HEK293 (cell line): ENCODE results near the gene TOMM40L.
A peak's percentile ranks its signal among the peaks of the same experiment; 100 is the strongest.

Source experiments
- CTCF ChIA-PET: fragments of 350-600 bp; formaldehyde crosslinking; extraction: SDS; loops from one replicate; lab custom pipeline; 2021; ENCODE audit warnings: antibody characterized with exemption; lab: Yijun Ruan, JAX
- POLR2A ChIA-PET: fragments of 300-600 bp; formaldehyde crosslinking; extraction: SDS; loops from one replicate; lab custom pipeline; 2020; ENCODE audit warnings: antibody characterized with exemption, inconsistent platforms; lab: Yijun Ruan, JAX
- H3K27ac ChIP-seq: fragments of 200-500 bp; sonication (Bioruptor generic); 2 replicates; pipeline ENCODE4 v1.5.1; 2014; ENCODE audit warnings: low read depth, low read length, control low read depth, inconsistent platforms; ENCODE audit errors: extremely low read depth
- H3K36me3 ChIP-seq, 2 experiments: fragments of 200-500 bp in 1 of 2; sonication (Bioruptor generic) in 1 of 2; 1 replicate in 1 of 2; 2 replicates in 1 of 2; pipeline ENCODE4 v1.5.1; 2014 to 2017; ENCODE audit warnings: inconsistent platforms in 2 of 2, low read length in 2 of 2; ENCODE audit not compliant: control insufficient read depth in 2 of 2, insufficient read depth in 1 of 2
- H3K4me1 ChIP-seq: fragments of 200-500 bp; sonication (Bioruptor generic); 2 replicates; pipeline ENCODE4 v1.5.1; 2014; ENCODE audit warnings: mild to moderate bottlenecking, low read length, inconsistent platforms; ENCODE audit not compliant: control insufficient read depth, insufficient read depth
- H3K4me3 ChIP-seq: 2 replicates; pipeline ENCODE4 v1.5.1; 2011; ENCODE audit warnings: low read depth, mild to moderate bottlenecking, control low read depth, low read length, moderate library complexity
- H3K9me3 ChIP-seq: fragments of 200-500 bp; sonication (Bioruptor generic); 2 replicates; pipeline ENCODE4 v1.5.1; 2014; ENCODE audit warnings: low read depth, low read length, inconsistent platforms; ENCODE audit not compliant: control insufficient read depth, insufficient read depth
- EGR2 ChIP-seq: fragments of 450-650 bp; formaldehyde crosslinking; IDR thresholded peaks from 2 replicates; pipeline ENCODE4 v1.5.1; 2016; ENCODE audit warnings: low read depth, missing biosample characterization, missing genetic modification characterization
- GLIS1 ChIP-seq: fragments of 450-650 bp; formaldehyde crosslinking; IDR thresholded peaks from 2 replicates; pipeline ENCODE4 v1.5.1; 2016; ENCODE audit warnings: missing biosample characterization, missing genetic modification characterization
- GLIS2 ChIP-seq: fragments of 450-650 bp; formaldehyde crosslinking; IDR thresholded peaks from 2 replicates; pipeline ENCODE4 v1.5.1; 2016; ENCODE audit warnings: missing biosample characterization, missing genetic modification characterization
- KLF10 ChIP-seq: fragments of 450-650 bp; IDR thresholded peaks from 2 replicates; pipeline ENCODE4 v1.5.1; 2018; ENCODE audit warnings: missing biosample characterization, mild to moderate bottlenecking, missing genetic modification characterization
- ZFHX2 ChIP-seq: fragments of 450-650 bp; formaldehyde crosslinking; conservative IDR thresholded peaks from 2 replicates; pipeline ENCODE4 v1.5.1; 2016; ENCODE audit warnings: missing biosample characterization, missing genetic modification characterization
- ZIC2 ChIP-seq: fragments of 450-650 bp; formaldehyde crosslinking; IDR thresholded peaks from 2 replicates; pipeline ENCODE4 v1.5.1; 2016; ENCODE audit warnings: missing biosample characterization, missing genetic modification characterization
- ZNF121 ChIP-seq: fragments of 450-650 bp; formaldehyde crosslinking; IDR thresholded peaks from 2 replicates; pipeline ENCODE4 v1.5.1; 2016; ENCODE audit warnings: missing biosample characterization, missing genetic modification characterization
- ZNF341 ChIP-seq: fragments of 450-650 bp; formaldehyde crosslinking; IDR thresholded peaks from 2 replicates; pipeline ENCODE4; 2016; ENCODE audit warnings: low read depth, missing biosample characterization, missing genetic modification characterization
- ZNF433 ChIP-seq: fragments of 450-650 bp; formaldehyde crosslinking; IDR thresholded peaks from 2 replicates; pipeline ENCODE4 v1.5.1; 2016; ENCODE audit warnings: missing biosample characterization, missing genetic modification characterization, low read depth
- ZNF596 ChIP-seq: fragments of 450-650 bp; IDR thresholded peaks from 2 replicates; pipeline ENCODE4 v1.5.0; 2018; ENCODE audit warnings: missing biosample characterization, mild to moderate bottlenecking, missing genetic modification characterization, moderate library complexity
- ZNF658 ChIP-seq: fragments of 450-650 bp; formaldehyde crosslinking; IDR thresholded peaks from 2 replicates; pipeline ENCODE4; 2016; ENCODE audit warnings: missing biosample characterization, missing genetic modification characterization
- TF ChIP-seq, protein P1 (sequence below): fragments of 450-650 bp; formaldehyde crosslinking; IDR thresholded peaks from 2 replicates; pipeline ENCODE4 v1.5.1; 2016; ENCODE audit warnings: missing biosample characterization, missing genetic modification characterization
- TF ChIP-seq, protein P2 (sequence below): fragments of 450-650 bp; formaldehyde crosslinking; IDR thresholded peaks from 2 replicates; pipeline ENCODE4 v1.5.1; 2016; ENCODE audit warnings: missing biosample characterization, missing genetic modification characterization
- TF ChIP-seq, protein P3 (sequence below): fragments of 450-650 bp; formaldehyde crosslinking; IDR thresholded peaks from 2 replicates; pipeline ENCODE4 v1.5.1; 2016; ENCODE audit warnings: missing biosample characterization, missing genetic modification characterization, low read depth

The TOMM40L gene

DNA sequence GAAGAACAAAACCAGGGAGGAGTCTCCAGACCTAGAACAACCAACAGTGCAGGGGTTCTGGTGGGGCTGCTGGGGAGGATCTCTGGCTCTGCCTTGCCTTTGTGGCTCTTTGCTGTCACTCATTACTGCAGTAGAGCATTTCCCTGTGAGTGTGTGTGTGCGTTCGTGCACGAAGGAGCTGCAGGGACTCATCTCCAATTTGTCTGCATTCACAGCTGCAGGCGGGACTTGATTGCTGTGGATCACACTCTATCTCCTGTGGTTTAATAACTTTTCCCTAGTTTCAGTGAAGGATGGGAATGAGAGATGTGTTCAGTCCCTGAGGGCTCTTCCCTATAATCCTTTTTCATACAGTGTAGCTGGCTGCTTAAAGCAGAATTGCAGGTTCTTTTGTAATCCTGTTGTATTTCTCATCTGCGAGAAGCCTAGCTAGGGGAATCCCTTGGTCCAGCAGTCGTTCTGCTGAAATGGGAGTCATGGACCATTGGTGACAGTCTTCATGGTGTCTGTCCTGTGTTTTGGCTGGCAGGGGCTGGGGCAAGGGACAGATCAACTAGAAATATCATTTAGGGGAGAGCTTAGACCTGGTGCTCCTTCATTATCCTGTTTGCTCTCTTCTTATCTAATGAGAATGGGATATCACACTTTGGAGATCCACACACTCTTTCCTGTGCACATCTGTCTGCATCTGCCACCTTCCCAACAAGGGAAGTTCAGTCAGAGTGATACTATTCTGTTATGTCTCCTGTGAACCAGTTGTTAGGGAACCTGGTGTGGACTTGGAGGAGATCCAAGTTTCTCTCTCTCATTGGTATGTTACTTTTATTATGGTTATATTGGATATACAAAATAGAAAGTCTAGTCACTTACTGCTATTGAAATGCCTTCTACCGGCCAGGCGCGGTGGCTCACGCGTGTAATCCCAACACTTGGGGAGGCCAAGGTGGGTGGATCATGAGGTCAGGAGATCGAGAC is 35.7 kb downstream of the TOMM40L start:
- CTCF ChIA-PET, result interaction anchor here (0.6 to 2.5 kb wide), 5 partner anchors 30 to 478 kb away, joined by 3 to 11 read pairs (median 5); partner anchors contain the start of genes SDHC and TOMM40L
- TF ChIP-seq ZNF341 (tag by site-specific recombination) (peak; percentile 72), ZNF433 (tag by site-specific recombination) (no peak), GLIS1 (tag by site-specific recombination) (0 out of 2 replicates have a peak, but pooled peaks have one; percentile 18), ZNF596 (no peak)
- TF ChIP-seq, protein P1, sequence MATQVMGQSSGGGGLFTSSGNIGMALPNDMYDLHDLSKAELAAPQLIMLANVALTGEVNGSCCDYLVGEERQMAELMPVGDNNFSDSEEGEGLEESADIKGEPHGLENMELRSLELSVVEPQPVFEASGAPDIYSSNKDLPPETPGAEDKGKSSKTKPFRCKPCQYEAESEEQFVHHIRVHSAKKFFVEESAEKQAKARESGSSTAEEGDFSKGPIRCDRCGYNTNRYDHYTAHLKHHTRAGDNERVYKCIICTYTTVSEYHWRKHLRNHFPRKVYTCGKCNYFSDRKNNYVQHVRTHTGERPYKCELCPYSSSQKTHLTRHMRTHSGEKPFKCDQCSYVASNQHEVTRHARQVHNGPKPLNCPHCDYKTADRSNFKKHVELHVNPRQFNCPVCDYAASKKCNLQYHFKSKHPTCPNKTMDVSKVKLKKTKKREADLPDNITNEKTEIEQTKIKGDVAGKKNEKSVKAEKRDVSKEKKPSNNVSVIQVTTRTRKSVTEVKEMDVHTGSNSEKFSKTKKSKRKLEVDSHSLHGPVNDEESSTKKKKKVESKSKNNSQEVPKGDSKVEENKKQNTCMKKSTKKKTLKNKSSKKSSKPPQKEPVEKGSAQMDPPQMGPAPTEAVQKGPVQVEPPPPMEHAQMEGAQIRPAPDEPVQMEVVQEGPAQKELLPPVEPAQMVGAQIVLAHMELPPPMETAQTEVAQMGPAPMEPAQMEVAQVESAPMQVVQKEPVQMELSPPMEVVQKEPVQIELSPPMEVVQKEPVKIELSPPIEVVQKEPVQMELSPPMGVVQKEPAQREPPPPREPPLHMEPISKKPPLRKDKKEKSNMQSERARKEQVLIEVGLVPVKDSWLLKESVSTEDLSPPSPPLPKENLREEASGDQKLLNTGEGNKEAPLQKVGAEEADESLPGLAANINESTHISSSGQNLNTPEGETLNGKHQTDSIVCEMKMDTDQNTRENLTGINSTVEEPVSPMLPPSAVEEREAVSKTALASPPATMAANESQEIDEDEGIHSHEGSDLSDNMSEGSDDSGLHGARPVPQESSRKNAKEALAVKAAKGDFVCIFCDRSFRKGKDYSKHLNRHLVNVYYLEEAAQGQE, result peak; percentile 84
- TF ChIP-seq, protein P2, sequence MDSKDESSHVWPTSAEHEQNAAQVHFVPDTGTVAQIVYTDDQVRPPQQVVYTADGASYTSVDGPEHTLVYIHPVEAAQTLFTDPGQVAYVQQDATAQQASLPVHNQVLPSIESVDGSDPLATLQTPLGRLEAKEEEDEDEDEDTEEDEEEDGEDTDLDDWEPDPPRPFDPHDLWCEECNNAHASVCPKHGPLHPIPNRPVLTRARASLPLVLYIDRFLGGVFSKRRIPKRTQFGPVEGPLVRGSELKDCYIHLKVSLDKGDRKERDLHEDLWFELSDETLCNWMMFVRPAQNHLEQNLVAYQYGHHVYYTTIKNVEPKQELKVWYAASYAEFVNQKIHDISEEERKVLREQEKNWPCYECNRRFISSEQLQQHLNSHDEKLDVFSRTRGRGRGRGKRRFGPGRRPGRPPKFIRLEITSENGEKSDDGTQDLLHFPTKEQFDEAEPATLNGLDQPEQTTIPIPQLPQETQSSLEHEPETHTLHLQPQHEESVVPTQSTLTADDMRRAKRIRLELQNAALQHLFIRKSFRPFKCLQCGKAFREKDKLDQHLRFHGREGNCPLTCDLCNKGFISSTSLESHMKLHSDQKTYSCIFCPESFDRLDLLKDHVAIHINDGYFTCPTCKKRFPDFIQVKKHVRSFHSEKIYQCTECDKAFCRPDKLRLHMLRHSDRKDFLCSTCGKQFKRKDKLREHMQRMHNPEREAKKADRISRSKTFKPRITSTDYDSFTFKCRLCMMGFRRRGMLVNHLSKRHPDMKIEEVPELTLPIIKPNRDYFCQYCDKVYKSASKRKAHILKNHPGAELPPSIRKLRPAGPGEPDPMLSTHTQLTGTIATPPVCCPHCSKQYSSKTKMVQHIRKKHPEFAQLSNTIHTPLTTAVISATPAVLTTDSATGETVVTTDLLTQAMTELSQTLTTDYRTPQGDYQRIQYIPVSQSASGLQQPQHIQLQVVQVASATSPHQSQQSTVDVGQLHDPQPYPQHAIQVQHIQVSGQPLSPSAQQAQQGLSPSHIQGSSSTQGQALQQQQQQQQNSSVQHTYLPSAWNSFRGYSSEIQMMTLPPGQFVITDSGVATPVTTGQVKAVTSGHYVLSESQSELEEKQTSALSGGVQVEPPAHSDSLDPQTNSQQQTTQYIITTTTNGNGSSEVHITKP (tag by site-specific recombination), result peak; percentile 75
- Histone ChIP-seq H3K4me3 (no peak overlapping the region), H3K4me1 (peaks cover 10% of the 10 kb centered on the region; the same call in 1 of the 2 replicates), H3K36me3 (no peaks in the 10 kb centered on the region), H3K9me3 (no peaks in the 10 kb centered on the region), H3K27ac (no peak overlapping the region)
- POLR2A ChIA-PET, result no interaction called here

DNA sequence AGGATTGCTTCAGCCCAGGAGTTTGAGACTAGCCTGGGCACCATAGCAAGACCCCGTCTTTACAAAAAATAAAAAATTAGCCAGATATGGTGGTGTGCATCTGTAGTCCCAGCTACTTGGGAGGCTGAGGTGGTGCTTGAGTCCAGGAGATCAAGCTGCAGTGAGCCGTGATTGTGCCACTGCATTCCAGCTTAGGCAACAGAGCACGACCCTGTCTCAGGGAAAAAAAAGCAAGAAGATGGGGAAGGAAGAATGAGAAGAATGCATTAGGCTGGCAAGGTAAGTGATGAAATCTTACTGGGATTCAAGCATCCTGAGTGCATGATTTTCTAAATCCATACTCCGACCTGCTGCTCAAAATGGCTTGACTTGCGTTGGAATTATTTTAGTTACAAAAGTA is 39.4 kb downstream of the TOMM40L start:
- CTCF ChIA-PET, result interaction anchor here (0.6 to 2.8 kb wide), 4 partner anchors 25 to 180 kb away, joined by 3 to 12 read pairs (median 4); no protein-coding TSS in a partner anchor
- POLR2A ChIA-PET, result interaction anchor here (0.6 kb wide), 1 partner anchor 99 kb away, joined by 5 read pairs; the partner anchor contains the start of gene PPOX
- Histone ChIP-seq H3K27ac (no peak overlapping the region), H3K4me3 (no peak overlapping the region), H3K4me1 (peaks cover 7% of the 10 kb centered on the region; the same call in 1 of the 2 replicates), H3K36me3 (no peaks in the 10 kb centered on the region), H3K9me3 (no peaks in the 10 kb centered on the region)
- TF ChIP-seq ZNF658, result no peak
- TF ChIP-seq ZNF121, result peak; percentile 29; the same call in 1 of the 2 replicates

DNA sequence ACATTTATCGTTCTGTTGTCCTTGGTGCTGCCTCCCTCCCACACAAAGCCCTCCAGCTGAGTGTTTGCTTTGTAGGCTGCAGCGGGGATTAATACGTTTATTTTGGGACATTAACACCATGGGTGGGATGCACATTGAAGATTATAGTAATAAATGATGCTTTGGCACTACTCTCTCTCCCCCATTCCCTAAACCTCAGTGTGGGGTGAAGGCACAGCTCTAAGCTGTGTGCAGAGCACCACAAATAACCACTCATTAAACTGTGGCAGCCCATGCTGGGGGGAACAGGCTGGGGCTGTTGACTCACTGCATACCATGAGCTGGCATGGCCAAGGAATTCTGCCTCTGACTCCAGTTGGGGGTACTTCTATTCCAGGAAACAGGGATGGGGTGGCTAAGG is 40.3 kb downstream of the TOMM40L start:
- H3K9me3 ChIP-seq, result no peaks in the 10 kb centered on the region
- TF ChIP-seq ZFHX2 (peak; percentile 66), GLIS1 (tag by site-specific recombination) (peak; percentile 90), ZIC2 (tag by site-specific recombination) (peak; percentile 65), EGR2 (tag by site-specific recombination) (peak; percentile 69; the same call in 1 of the 2 replicates), KLF10 (no peak), GLIS2 (tag by site-specific recombination) (peak; percentile 19; the same call in 1 of the 2 replicates)
- TF ChIP-seq, protein P3, sequence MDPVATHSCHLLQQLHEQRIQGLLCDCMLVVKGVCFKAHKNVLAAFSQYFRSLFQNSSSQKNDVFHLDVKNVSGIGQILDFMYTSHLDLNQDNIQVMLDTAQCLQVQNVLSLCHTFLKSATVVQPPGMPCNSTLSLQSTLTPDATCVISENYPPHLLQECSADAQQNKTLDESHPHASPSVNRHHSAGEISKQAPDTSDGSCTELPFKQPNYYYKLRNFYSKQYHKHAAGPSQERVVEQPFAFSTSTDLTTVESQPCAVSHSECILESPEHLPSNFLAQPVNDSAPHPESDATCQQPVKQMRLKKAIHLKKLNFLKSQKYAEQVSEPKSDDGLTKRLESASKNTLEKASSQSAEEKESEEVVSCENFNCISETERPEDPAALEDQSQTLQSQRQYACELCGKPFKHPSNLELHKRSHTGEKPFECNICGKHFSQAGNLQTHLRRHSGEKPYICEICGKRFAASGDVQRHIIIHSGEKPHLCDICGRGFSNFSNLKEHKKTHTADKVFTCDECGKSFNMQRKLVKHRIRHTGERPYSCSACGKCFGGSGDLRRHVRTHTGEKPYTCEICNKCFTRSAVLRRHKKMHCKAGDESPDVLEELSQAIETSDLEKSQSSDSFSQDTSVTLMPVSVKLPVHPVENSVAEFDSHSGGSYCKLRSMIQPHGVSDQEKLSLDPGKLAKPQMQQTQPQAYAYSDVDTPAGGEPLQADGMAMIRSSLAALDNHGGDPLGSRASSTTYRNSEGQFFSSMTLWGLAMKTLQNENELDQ (tag by site-specific recombination), result no peak
- ChIA-PET POLR2A (no interaction called here), CTCF (interaction anchor here (0.6 to 2.8 kb wide), 3 partner anchors 24 to 502 kb away, joined by 3 to 12 read pairs (median 3); no protein-coding TSS in a partner anchor)
- no peaks in the 10 kb centered on the region for H3K36me3 ChIP-seq
- H3K4me3 ChIP-seq, result no peak overlapping the region
- H3K27ac ChIP-seq, result no peak overlapping the region
- H3K4me1 ChIP-seq, result peaks cover 4% of the 10 kb centered on the region; the same call in 1 of the 2 replicates
